ENCODE measurements around the gene VAMP1.
A peak's percentile ranks its signal among the peaks of the same experiment; 100 is the strongest.

The VAMP1 gene

DNA sequence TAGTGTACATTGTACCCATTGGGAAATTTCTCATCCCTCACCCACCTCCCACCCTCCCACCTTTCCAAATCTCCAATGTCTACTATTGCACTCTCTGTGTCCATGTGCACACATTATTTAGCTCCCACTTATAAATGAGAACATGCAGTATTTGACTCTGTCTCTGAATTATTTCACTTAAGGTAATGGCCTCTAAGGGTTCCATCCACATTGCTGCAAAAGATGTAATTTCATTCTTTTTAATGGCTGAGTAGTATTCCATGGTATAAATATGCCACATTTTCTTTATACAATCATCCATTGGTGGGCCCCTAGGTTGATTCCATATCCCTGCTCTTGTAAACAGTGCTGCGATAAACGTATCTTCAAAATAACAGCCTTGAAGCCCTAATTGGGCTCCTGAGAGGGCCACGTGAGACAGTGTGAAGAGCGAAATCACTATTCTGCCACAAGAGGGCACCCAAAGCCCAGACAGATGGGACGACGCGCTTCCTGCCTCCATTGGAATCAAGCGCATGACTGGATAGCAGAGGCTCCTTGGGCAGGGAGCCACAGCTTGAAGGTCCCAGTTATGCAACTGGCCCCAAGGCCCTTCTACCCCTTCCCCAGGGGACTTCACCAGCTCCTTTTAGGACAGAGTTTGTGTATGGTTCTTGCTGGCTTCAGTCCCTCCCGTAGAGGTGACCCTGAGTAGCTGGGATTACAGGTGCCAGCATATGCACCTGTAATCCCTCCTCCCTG lies 47.0 kb downstream of the VAMP1 start:
- DNase-seq, result peak; percentile 81

DNA sequence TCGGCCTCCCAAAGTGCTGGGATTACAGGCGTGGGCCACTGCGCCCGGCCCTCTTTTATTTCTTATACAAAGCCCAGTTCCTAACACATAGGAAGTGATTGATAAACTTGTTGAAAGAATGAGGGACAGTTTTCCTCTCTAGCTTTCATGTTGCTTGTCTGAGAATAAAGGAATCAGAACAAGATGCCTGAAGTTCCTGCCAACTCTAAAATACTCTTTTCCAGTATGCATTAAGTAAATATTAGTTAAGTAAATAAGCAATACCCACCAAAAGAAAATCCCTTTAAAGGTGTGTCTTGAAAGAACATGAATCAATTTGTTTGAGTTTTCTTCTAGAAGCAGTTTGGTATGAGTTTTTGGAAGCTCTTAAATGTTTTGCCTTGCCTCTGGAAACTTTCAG lies 50.1 kb downstream of the VAMP1 start:
- DNase-seq, result no peak

DNA sequence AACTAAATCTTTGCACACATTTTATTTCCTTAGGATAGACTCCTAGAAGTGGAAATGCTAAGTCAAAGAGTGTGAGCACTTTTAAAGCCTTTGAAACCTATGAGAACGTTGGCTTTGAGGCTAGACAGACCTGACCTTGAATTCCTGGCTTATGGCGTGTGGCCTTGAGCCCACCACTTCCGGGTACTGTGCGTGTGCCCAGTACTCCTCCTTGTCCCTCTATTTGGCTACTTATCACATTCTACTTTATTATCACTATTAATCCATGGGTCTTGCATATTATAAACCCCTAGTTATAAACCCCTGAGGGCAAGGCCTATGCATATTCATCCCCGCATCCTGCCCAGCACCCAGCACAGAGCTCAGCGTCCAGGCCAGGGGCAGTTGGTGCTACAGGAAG lies 51.7 kb downstream of the VAMP1 start:
- DNase-seq, result no peak

DNA sequence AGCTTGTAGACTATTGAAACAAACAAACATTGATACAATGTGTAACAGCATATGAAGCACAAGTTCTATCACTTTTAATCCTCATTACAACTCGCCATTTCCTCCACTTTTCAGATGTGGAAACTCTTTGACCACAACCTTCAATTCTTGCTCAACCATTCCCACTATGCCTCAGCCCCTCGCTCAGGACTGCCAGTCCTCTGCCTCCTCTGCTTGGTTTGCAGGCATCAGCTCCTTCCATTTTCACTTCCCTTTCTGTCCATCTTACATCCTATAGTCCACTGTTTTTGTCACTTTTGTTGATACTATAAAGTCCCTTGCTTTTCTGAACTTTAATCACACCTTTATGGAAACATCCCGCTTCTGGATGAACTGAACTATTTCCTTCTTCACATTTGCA lies 53.9 kb downstream of the VAMP1 start:
- DNase-seq, result no peak
